ENCODE data around the gene SMIM32.

Gene SMIM32

DNA sequence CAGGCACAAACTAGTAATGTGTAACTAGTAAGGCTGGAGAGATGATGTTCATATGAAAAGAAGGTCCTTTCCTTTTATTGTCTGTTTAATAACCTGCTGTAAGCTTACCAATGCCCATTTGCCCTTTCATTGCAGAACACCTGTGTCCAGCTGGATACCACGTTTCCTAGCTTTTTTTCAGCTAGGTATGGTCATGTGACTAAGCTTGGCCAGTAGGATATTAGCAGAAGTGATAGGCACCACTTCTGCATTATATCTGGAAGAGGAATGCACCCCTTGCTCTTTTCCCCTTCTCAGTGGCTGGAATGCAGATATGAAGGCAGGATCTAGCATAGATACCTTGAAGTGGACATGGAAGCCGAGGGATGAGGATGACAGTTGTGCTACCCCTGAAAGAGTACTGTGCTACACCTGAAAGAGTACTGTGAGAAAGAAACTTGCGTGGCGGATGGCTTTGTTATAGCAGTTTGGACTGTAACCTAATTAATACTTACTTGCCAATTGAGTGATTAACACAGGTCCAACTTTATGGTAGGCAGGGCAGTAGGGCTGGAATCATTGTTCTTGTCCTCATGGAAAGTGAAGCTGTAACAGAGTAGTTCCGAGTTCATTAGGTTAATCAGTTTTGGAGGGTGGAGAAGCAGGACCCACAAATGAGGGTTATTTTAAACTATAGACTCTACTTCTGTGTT is 6.8 kb downstream of the SMIM32 start:
- DNase-seq = no peak

DNA sequence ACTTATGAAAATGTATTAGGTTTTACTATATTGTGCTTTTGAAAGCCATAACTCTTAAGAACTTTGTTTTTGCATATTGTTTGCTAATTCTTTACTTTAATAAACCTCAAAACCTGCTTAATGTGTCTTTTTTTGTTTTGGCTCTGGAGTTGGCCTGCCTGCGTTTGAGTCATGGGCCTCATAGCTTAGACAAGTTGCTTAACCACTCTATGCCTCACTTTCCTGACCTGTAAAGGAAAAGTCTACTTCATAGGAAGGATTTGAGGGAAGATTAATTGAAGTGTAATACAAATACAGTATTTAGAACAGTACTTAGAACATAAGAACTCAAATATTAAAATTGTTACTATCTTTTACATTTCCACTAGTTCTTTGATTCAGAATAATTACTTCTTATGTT is 10.3 kb downstream of the SMIM32 start:
- DNase-seq = no peak

DNA sequence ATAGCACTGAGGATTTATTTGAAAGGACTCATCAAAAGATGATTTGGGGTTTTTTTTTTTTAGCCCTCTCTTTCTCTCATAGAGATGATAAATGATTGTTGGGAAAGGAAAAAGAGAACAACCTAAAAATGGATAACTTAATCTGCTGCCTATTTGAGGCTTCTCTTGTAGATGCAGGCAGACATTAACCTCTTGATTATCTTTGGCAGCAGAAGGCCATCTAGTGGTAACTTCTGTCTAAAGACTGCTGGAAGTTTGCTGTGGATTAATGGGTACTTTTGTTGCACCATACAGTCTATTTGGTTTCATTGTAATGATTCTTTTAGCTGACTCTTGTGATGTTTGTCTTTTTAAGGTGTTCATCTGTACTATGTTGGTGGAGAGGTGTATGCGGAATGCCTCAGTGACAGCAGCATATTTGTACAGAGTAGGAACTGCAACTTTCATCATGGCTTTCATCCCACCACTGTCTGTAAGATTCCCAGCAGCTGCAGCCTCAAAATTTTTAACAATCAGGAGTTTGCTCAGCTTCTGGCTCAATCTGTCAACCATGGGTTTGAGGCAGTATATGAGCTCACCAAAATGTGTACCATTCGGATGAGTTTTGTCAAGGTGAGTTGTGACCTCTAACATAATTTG is 18.8 kb downstream of the SMIM32 start:
- no peak for DNase-seq

DNA sequence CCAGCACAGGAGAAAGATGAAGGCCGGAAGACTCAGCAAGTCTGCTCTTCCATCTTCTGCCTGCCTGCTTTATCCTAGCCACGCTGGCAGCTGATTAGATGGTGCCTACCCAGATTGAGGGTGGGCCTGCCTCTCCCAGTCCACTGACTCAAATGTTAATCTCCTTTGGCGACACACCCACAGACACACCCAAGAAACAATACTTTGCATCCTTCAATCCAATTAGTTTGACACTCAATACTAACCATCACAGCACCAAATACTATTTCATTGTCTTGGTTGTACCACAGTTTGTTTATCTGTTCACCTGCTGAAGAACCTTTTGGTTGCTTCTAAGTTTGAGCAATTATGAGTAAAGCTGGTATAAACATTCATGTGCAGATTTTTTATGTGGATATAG is 23.7 kb downstream of the SMIM32 start:
- DNase-seq = no peak

DNA sequence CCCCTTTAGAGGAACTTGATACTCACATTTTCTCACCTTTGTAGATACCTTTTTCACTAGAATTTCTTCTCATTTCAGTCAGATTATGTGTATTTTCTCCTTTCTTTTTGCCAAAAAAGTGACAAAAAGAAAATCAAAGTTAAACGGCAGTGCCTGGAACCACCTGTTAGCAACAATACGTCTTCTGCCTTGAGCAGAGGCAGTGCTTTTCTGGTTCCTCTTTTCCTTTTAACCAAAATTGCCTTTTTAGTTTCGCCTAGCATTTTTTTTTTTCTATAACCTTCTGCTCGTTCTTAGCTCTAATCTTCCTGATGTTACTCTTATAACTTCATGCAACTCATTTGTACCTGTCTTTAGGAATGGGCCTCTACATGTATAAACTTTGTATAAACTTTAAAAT is 26.1 kb downstream of the SMIM32 start:
- DNase-seq = no peak

DNA sequence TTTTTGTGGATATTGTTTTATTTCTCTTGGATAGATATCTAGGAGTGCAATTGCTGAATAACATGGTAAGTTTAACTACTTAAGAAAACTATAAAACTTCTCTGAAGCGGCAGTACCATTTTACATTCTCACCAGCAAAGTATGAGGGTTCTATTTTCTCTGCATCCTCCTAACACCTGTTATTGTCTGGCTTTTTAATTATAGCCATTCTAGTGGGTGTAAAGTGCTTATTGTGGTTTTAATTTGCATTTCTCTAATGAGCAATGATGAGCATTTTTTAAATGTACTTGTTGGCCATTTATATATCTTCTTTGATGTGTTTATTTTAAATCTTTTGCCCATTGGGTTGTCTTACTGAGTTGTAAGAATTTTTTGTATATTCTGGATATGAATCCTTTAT is 28.7 kb downstream of the SMIM32 start:
- DNase-seq = no peak

DNA sequence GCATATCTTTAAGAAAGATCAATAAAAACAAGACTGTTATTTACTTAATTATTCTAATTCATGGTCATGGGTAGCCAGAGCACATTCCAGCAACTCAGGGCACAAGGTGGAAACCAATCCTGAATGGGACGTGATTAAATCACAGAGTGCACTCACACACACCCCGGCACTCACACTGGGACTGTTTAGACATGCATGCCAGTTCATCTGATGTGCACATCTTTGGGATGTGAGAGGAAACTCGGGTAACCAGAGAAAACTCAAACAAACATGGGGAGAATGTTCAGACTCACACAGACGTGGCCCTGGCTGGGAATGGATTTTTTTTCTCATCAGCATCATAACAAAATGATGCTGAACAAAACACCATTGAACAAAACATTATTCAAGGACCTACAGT is 31.0 kb downstream of the SMIM32 start:
- DNase-seq = no peak

DNA sequence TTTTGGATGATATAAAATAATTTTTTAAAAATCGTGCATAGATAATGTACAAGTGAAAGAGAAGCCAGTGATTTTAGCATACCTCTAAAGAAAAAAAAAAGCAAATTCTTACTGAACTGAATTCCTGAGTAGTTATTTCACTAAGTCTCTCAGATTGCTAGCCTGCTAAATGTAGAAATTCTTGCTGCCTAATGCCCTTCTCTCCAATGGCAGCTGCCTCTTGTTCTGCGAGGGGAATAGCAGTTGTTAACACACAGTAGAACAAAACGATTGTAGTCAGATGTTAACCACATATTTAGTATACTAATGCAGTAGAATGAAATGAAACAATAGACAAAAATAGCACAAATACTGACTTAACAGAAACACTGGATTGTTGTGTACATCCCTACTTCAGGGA is 33.5 kb downstream of the SMIM32 start:
- no peak for DNase-seq

DNA sequence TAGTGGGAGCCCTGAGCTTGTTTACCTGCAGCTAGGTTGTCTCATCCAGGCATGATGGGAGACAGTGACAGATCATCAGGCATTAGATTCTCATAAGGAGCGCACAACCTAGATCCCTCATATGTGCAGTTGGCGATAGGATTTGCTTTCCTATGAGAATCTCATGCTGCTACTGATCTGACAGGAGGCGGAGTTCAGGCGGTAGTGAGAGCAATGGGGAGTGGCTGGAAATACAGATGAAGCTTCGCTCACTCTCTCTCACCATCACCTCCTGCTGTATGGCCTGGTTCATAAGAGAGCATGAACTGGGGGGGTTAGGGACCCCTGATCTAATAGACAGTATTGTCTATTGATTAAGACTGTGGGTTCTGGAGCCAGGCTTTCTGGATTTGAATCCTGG is 35.4 kb downstream of the SMIM32 start:
- no peak for DNase-seq

DNA sequence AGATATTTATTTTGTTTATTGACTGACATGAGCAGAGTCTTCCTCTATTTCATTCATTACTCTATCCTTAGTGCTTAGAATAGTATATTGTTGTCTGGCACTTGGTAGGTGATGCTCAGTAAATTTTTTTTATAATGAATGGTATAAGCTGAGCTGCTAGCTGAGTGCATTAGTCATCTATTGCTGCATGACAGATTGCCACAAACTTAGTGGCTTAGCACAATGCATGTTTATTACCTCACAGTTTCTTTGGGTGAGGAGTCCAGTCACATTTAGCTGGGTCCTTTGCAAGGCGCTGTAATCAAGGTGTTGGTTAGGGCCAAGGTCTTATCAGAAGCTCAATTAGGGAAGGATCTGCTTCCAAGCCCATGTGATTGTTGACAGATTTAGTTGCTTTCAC is 37.2 kb downstream of the SMIM32 start:
- DNase-seq = no peak

DNA sequence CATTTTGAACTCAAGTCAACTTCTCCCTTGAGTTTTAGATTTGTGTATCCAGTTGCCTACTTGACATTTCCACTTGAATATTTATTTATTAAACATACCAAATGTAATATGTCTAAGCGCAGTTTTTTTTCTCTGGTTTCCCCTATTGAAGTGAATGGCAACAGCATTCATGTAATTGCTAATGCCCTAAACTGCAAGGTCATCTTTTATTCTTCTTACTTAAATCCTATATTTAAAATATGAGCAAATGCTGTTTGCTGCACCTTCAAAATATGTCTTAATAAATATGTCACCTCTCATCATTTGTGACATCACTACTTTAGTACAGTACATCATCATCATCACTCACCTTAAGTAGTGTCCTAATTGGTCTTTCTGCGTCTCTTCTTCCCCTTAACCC is 37.9 kb downstream of the SMIM32 start:
- DNase-seq = no peak

DNA sequence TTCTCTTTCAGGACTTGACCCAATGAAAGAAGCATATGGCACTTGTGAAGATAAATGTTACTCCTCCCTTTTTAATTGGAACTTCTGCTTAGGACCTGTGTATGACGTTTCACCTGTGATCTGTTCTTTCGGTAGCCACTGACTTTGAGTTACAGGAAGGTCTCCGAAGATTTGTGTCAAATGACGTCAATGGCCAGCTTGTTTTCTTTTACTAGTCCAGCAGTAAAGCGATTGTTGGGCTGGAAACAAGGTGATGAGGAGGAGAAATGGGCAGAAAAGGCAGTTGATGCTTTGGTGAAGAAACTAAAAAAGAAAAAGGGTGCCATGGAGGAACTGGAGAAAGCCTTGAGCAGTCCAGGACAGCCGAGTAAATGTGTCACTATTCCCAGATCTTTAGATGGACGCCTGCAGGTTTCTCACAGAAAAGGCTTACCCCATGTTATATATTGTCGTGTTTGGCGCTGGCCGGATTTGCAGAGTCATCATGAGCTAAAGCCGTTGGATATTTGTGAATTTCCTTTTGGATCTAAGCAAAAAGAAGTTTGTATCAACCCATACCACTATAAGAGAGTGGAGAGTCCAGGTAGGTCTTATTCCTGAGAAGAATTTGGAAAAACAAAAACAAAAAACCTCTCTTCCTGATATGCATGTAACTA is 39.3 kb downstream of the SMIM32 start:
- DNase-seq = no peak

DNA sequence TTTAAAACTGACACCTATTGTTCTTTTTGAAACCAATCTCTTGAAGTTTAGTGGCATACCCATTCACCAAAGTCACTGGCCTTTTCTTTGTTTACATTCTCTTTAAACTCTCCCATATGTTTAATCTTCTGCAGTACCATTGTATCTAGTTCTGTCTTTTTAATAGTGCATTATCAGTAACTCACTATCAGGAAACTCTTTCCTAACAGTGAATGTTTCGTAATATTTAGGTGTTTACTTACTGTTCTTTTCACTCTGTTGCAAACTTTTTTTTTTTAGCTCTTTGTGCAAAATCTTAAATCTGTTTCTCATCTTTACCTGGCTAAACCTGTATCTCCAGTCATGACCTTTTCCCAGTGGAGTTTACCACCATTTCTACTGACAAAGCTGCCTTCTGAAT is 43.1 kb downstream of the SMIM32 start:
- no peak for DNase-seq

DNA sequence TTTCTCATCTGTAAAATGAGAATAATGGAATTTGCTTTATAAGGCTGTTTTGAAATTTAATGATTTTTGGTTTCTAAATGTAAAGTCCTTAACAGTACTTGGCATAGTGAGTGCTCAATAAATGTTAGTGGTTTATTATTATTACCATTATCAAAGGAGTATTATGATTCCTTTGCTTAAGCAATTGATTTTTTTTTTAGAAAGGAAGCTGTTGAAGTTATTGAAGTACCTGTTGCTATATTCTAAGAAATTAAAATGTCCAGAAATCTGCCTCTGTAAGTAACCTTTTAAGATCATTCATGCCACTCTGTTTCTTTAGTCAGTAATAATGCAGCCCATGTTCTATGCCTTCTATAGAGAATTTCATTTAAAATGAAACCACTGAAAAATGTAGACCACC is 45.3 kb downstream of the SMIM32 start:
- DNase-seq = no peak

DNA sequence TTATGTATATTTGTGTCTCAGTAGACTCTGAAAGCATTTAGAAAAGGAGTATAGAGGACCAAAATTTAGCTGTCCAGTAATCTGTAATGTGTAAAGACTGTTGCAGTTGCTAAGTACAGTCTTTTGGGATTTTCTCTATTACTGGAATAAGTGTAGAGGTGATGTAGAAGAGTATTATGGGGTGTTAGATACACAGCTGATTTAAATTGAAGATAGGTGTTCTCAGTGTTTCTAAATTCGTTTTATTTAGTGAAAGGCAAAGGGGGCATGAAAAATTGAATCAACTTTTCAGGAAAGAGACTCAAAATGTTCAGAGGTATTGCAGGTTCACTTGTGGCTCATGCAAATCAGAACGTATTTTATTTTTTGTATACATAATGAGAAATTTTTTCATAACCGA is 46.8 kb downstream of the SMIM32 start:
- DNase-seq = no peak

DNA sequence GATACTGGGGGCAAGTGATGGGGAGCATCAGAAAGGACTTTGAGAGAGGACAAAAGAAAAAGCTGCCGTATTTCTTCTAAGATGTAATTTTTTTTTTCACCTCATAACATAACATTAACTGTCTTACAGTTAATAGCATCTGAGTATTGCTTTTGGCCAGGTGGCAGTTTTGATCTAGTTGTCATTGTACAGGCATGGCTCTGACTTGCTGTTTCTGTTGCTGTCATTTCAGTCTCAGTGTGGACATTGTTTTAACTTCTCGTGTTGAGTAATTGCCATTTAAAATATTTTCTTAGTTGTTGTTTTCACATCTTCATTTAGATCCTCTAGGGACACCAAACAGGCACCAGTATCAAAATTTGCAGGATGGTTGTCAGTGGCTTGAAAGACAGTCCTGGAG is 47.9 kb downstream of the SMIM32 start:
- DNase-seq = no peak

DNA sequence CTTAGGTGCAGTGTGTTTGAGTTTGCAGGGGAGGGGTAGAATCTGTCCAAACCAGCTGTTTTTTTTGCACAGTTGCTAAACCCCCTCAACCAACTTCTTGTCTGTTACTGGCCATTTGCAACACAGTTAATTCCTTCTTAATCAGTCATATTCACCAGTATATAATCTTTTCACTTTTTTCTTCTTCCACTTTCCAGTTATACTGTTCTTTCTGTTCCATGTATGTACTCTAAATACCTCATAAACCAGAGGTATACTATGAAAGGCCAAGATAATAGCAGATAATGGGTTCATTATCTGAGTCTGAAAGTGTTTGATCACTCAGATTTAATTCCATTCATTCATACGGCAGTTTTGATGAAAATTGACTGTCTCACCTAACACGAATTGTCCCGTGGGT is 49.2 kb downstream of the SMIM32 start:
- DNase-seq = no peak

DNA sequence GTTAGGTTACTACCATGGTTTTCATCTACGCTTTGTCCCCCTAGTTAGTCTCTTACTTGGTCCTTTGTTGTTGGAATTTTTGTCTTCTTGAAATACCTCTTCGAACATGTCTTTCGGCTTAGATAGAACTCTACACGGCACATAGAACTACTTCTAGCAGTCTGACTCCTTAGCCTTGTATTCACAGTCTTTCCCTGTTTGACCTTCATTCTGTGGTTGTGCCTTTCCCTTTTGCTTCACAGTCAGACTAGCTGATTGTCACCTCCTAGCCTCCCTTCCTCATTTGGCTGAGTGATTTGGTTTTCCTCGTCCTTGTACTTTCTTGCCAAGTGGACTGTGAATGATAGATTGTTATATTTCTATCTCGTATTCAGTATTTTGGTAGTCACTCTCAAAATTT is 49.6 kb downstream of the SMIM32 start:
- DNase-seq = no peak

DNA sequence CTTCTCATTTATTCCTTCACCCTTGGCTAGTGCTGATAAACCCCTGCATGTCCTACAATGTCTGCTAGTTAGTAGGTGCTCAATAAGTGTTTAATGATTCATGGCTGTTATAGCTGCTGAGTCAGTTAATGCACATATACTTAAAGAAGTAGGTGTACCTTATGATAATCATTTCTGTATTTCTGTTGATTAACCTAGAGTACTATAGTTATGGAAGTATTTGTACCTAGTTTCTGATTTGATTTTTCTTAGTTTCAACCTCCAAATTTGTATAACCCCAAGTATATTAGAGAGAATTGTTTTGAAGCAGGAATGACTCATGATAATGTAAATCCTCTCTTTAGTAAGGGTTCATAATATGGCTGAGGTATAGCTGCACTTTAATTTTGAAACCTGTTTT is 51.4 kb downstream of the SMIM32 start:
- no peak for DNase-seq

Measured in activated CD8-positive, alpha-beta memory T cell treated with anti-CD3 and anti-CD28 coated beads, Interleukin-2, amount 50 U/mL, for 4 hours (primary cell).